Measurements from ENCODE around the gene ENOSF1. TPM values are rescaled to one million over a fixed set of nuclear protein-coding genes. Genes with fewer than 3 reads are reported as not detected.

Gene ENOSF1, protein sequence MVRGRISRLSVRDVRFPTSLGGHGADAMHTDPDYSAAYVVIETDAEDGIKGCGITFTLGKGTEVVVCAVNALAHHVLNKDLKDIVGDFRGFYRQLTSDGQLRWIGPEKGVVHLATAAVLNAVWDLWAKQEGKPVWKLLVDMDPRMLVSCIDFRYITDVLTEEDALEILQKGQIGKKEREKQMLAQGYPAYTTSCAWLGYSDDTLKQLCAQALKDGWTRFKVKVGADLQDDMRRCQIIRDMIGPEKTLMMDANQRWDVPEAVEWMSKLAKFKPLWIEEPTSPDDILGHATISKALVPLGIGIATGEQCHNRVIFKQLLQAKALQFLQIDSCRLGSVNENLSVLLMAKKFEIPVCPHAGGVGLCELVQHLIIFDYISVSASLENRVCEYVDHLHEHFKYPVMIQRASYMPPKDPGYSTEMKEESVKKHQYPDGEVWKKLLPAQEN
- 44.1 to 52.9 TPM (median 44.6 TPM) in 3 replicates for total RNA-seq (2021)
- Bru-seq, nascent RNA: percentile 87 among the genes with signal in this experiment
- long read RNA-seq, experiment 1, transcript ENOSF1-201 (16 exons, 1,867 nt): major isoform, 24 of 94 reads
- long read RNA-seq, experiment 1, partial matches to known transcripts: 17 of 94 reads
- long read RNA-seq, experiment 1, other reads (novel, unspliced or antisense): 48 of 94 reads
- long read RNA-seq, experiment 2, partial matches to known transcripts: 5 of 24 reads
- long read RNA-seq, experiment 2, other reads (novel, unspliced or antisense): 19 of 24 reads
- long read RNA-seq, experiment 3, transcript ENOSF1-201 (16 exons, 1,867 nt): major isoform, 6 of 26 reads
- long read RNA-seq, experiment 3, partial matches to known transcripts: 7 of 26 reads
- long read RNA-seq, experiment 3, other reads (novel, unspliced or antisense): 13 of 26 reads

DNA sequence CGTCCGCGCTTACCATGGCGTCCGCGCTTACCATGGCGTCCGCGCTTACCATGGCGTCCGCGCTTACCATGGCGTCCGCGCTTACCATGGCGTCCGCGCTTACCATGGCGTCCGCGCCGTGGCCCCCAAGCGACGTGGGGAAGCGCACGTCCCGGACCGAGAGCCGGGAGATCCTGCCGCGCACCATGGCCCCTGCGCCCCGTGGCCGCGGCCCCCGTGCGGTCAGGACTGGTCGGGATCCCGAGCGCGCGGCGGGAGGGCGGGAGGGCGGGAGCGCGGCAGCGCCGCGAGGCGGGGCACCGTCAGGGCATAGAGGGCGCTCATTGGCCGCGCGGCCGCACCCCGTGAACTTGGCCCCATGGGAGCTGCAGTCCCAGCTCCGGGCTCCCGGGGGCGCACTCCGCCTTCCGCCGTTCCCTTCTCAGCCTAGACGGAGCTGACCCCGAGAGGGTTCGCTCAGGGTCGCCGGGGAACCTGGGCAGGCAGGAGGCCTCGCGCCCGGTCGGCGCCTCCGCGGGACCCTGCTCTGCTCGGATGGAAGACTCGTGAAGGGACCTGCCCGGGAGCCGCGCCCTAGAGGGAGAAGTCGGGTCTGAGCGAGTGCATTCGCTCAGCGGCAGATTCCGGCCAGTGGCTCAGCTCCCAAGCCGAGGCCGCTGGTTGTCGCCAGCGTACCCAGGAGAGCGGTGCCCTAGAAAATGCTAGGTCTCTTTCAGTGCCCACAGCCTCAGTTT lies at the start of gene ENOSF1:
Gene ENOSF1 (minus strand): TSS at position 230 of the 734 bp plus-strand sequence. CDS start 43 bp downstream, at position 187.
- Mint-ChIP-seq H3K27ac (no peak within 1 kb of the TSS), H3K27me3 (ENCODE audit: low read depth) (no peaks in the 10 kb centered on the region; the same call in 1 of the 2 replicates), H3K9me3 (no peaks in the 10 kb centered on the region), H3K36me3 (peaks cover 8% of the 10 kb centered on the region), H3K4me3 (peak within 1 kb of the TSS; percentile 63), H3K4me1 (peaks cover 8% of the 10 kb centered on the region)
- DNase-seq (ENCODE audit: low spot score): peak; percentile 95
- POLR2A ChIA-PET: interaction anchor here (1.0 to 2.0 kb wide), 4 partner anchors 25 to 120 kb away, joined by 3 to 10 read pairs (median 4); partner anchors contain the start of gene TYMS
- CTCF ChIA-PET: interaction anchor here (0.6 to 1.8 kb wide), 37 partner anchors 10 to 271 kb away, joined by 3 to 50 read pairs (median 5); partner anchors contain the start of gene TYMS
- peak; percentile 95 for ATAC-seq
- TF ChIP-seq, protein P1, sequence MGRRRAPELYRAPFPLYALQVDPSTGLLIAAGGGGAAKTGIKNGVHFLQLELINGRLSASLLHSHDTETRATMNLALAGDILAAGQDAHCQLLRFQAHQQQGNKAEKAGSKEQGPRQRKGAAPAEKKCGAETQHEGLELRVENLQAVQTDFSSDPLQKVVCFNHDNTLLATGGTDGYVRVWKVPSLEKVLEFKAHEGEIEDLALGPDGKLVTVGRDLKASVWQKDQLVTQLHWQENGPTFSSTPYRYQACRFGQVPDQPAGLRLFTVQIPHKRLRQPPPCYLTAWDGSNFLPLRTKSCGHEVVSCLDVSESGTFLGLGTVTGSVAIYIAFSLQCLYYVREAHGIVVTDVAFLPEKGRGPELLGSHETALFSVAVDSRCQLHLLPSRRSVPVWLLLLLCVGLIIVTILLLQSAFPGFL (CRISPR knock-in tag; IDR thresholded peaks at IDR 0.05; ENCODE audit: borderline replicate concordance): no peak
- TF ChIP-seq OVOL2 (CRISPR knock-in tag; IDR thresholded peaks at IDR 0.05; ENCODE audit: borderline replicate concordance) (no peak), NR3C1 (CRISPR knock-in tag; conservative IDR thresholded peaks at IDR 0.05; ENCODE audit: low read depth) (no peak), TEAD4 (CRISPR knock-in tag; IDR thresholded peaks at IDR 0.05) (peak; percentile 87), GRHL2 (CRISPR knock-in tag; IDR thresholded peaks at IDR 0.05; ENCODE audit: insufficient replicate concordance, severe bottlenecking) (no peak), ZNF416 (CRISPR knock-in tag; IDR thresholded peaks at IDR 0.05) (no peak), NFATC4 (CRISPR knock-in tag; IDR thresholded peaks at IDR 0.05) (no peak), ZNF219 (CRISPR knock-in tag; IDR thresholded peaks at IDR 0.05; ENCODE audit: borderline replicate concordance) (peak; percentile 81; the same call in 1 of the 2 replicates), SMAD4 (CRISPR knock-in tag; IDR thresholded peaks at IDR 0.05) (peak; percentile 95), TEAD1 (CRISPR knock-in tag; IDR thresholded peaks at IDR 0.05) (peak; percentile 84), ZNF671 (CRISPR knock-in tag; IDR thresholded peaks at IDR 0.05) (no peak), MYBL2 (CRISPR knock-in tag; IDR thresholded peaks at IDR 0.05) (peak; percentile 37; the same call in 1 of the 2 replicates), ZNF121 (CRISPR knock-in tag; IDR thresholded peaks at IDR 0.05) (no peak)
- TF ChIP-seq, protein P2, sequence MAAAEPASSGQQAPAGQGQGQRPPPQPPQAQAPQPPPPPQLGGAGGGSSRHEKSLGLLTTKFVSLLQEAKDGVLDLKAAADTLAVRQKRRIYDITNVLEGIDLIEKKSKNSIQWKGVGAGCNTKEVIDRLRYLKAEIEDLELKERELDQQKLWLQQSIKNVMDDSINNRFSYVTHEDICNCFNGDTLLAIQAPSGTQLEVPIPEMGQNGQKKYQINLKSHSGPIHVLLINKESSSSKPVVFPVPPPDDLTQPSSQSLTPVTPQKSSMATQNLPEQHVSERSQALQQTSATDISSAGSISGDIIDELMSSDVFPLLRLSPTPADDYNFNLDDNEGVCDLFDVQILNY (CRISPR knock-in tag; IDR thresholded peaks at IDR 0.05): peak; percentile 66
- TF ChIP-seq, protein P3, sequence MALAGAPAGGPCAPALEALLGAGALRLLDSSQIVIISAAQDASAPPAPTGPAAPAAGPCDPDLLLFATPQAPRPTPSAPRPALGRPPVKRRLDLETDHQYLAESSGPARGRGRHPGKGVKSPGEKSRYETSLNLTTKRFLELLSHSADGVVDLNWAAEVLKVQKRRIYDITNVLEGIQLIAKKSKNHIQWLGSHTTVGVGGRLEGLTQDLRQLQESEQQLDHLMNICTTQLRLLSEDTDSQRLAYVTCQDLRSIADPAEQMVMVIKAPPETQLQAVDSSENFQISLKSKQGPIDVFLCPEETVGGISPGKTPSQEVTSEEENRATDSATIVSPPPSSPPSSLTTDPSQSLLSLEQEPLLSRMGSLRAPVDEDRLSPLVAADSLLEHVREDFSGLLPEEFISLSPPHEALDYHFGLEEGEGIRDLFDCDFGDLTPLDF (CRISPR knock-in tag; IDR thresholded peaks at IDR 0.05): no peak
- TF ChIP-seq, protein P4, sequence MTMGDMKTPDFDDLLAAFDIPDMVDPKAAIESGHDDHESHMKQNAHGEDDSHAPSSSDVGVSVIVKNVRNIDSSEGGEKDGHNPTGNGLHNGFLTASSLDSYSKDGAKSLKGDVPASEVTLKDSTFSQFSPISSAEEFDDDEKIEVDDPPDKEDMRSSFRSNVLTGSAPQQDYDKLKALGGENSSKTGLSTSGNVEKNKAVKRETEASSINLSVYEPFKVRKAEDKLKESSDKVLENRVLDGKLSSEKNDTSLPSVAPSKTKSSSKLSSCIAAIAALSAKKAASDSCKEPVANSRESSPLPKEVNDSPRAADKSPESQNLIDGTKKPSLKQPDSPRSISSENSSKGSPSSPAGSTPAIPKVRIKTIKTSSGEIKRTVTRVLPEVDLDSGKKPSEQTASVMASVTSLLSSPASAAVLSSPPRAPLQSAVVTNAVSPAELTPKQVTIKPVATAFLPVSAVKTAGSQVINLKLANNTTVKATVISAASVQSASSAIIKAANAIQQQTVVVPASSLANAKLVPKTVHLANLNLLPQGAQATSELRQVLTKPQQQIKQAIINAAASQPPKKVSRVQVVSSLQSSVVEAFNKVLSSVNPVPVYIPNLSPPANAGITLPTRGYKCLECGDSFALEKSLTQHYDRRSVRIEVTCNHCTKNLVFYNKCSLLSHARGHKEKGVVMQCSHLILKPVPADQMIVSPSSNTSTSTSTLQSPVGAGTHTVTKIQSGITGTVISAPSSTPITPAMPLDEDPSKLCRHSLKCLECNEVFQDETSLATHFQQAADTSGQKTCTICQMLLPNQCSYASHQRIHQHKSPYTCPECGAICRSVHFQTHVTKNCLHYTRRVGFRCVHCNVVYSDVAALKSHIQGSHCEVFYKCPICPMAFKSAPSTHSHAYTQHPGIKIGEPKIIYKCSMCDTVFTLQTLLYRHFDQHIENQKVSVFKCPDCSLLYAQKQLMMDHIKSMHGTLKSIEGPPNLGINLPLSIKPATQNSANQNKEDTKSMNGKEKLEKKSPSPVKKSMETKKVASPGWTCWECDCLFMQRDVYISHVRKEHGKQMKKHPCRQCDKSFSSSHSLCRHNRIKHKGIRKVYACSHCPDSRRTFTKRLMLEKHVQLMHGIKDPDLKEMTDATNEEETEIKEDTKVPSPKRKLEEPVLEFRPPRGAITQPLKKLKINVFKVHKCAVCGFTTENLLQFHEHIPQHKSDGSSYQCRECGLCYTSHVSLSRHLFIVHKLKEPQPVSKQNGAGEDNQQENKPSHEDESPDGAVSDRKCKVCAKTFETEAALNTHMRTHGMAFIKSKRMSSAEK (CRISPR knock-in tag; IDR thresholded peaks at IDR 0.05; ENCODE audit: borderline replicate concordance): no peak
- TF ChIP-seq, protein P5, sequence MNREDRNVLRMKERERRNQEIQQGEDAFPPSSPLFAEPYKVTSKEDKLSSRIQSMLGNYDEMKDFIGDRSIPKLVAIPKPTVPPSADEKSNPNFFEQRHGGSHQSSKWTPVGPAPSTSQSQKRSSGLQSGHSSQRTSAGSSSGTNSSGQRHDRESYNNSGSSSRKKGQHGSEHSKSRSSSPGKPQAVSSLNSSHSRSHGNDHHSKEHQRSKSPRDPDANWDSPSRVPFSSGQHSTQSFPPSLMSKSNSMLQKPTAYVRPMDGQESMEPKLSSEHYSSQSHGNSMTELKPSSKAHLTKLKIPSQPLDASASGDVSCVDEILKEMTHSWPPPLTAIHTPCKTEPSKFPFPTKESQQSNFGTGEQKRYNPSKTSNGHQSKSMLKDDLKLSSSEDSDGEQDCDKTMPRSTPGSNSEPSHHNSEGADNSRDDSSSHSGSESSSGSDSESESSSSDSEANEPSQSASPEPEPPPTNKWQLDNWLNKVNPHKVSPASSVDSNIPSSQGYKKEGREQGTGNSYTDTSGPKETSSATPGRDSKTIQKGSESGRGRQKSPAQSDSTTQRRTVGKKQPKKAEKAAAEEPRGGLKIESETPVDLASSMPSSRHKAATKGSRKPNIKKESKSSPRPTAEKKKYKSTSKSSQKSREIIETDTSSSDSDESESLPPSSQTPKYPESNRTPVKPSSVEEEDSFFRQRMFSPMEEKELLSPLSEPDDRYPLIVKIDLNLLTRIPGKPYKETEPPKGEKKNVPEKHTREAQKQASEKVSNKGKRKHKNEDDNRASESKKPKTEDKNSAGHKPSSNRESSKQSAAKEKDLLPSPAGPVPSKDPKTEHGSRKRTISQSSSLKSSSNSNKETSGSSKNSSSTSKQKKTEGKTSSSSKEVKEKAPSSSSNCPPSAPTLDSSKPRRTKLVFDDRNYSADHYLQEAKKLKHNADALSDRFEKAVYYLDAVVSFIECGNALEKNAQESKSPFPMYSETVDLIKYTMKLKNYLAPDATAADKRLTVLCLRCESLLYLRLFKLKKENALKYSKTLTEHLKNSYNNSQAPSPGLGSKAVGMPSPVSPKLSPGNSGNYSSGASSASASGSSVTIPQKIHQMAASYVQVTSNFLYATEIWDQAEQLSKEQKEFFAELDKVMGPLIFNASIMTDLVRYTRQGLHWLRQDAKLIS (CRISPR knock-in tag; IDR thresholded peaks at IDR 0.05; ENCODE audit: borderline replicate concordance): no peak
- TF ChIP-seq, protein P6, sequence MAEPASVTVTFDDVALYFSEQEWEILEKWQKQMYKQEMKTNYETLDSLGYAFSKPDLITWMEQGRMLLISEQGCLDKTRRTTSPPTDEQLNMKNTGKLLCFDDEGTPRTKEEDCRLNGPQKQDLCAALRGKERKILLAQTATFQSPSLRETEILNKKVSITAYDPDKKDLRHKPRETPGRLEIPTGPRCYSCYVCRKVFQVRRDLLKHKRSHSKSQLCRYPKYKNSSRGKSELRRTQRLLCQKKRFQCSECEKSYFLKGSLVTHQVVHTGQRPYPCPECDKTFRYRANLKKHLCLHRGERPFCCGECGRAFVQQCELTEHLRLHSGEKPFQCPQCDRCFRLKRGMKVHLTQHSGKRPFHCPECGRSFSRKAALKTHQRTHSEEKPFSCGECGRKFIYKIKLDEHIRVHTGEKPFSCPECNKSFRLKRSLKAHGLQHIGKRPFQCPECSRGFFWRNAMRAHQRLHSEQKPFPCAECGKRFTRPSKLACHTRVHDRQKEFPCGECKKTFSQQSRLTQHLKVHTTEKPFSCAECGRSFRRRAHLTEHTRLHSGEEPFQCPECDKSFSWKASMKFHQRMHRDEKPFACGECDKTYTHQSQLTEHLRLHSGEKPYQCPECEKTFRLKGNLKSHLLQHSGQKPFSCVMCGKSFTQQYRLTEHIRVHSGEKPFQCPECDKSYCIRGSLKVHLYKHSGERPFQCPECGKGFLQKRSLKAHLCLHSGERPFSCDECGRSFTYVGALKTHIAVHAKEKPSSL (CRISPR knock-in tag; conservative IDR thresholded peaks at IDR 0.05): no peak

Measured in WTC11 (cell line).